Measurements from ENCODE around the gene OTUD5.
A peak's percentile ranks its signal among the peaks of the same experiment; 100 is the strongest.

The OTUD5 gene, protein sequence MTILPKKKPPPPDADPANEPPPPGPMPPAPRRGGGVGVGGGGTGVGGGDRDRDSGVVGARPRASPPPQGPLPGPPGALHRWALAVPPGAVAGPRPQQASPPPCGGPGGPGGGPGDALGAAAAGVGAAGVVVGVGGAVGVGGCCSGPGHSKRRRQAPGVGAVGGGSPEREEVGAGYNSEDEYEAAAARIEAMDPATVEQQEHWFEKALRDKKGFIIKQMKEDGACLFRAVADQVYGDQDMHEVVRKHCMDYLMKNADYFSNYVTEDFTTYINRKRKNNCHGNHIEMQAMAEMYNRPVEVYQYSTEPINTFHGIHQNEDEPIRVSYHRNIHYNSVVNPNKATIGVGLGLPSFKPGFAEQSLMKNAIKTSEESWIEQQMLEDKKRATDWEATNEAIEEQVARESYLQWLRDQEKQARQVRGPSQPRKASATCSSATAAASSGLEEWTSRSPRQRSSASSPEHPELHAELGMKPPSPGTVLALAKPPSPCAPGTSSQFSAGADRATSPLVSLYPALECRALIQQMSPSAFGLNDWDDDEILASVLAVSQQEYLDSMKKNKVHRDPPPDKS

DNA sequence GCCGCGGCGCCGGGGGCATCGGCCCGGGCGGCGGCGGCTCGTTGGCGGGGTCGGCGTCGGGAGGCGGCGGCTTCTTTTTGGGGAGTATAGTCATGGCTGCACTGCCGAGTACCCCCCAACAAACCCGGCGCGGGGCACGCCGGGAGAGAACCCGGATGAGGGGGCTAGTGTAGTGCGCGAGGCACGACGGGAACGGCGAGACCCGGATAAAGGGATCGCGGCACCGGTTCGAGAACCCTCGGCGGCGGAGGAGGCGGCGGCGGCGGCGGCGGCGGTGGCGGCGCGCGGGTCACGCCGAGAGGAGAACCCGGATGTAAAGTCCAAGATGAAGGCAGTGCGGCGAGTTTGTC lies at the start of gene OTUD5:
OTUD5 (minus strand) TSS at position 131 of the 350 bp plus-strand sequence; CDS start at position 94, 37 bp downstream.
- peaks cover 47% of the 10 kb centered on the region for H3K9me3 Mint-ChIP-seq
- TF ChIP-seq, protein P1, sequence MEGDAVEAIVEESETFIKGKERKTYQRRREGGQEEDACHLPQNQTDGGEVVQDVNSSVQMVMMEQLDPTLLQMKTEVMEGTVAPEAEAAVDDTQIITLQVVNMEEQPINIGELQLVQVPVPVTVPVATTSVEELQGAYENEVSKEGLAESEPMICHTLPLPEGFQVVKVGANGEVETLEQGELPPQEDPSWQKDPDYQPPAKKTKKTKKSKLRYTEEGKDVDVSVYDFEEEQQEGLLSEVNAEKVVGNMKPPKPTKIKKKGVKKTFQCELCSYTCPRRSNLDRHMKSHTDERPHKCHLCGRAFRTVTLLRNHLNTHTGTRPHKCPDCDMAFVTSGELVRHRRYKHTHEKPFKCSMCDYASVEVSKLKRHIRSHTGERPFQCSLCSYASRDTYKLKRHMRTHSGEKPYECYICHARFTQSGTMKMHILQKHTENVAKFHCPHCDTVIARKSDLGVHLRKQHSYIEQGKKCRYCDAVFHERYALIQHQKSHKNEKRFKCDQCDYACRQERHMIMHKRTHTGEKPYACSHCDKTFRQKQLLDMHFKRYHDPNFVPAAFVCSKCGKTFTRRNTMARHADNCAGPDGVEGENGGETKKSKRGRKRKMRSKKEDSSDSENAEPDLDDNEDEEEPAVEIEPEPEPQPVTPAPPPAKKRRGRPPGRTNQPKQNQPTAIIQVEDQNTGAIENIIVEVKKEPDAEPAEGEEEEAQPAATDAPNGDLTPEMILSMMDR (IDR thresholded peaks at IDR 0.05): no peak
- peaks cover 56% of the 10 kb centered on the region for H3K4me1 Mint-ChIP-seq

DNA sequence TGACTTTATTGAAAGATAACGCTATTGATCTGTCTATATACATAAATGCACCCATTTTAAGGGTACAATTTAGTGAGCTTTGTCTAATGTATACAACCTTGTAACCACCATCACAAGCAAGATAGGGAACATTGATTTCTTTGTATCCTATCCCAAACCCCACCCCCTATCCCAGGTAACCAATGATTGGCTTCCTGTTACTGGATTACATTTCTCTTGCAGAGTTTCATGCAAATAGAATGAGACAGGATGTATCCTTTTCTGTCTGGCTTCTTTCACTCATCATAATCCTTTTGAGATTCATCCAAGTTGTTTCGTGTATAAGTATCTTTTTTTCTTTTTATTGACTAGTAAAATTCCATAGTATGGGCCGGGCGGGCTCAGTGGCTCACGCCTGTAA lies 46.3 kb upstream of the OTUD5 start:
- Mint-ChIP-seq H3K27ac (no peak overlapping the region), H3K4me3 (peak overlapping the region; percentile 42), H3K9me3 (peaks cover 37% of the 10 kb centered on the region), H3K4me1 (peaks cover 16% of the 10 kb centered on the region), H3K27me3 (ENCODE audit: low read depth, poor library complexity) (peaks cover 9% of the 10 kb centered on the region), H3K36me3 (ENCODE audit: low read depth) (peaks cover 22% of the 10 kb centered on the region)
- DNase-seq: no peak
- TF ChIP-seq, protein P1 (IDR thresholded peaks at IDR 0.05): no peak

More for the DNA sequence above, at the start of gene OTUD5:
- no peak for DNase-seq
- H3K4me3 Mint-ChIP-seq: peak within 1 kb of the TSS; percentile 100
- peak within 1 kb of the TSS; percentile 100 for H3K27ac Mint-ChIP-seq
- peaks cover 3% of the 10 kb centered on the region for H3K27me3 Mint-ChIP-seq (ENCODE audit: low read depth, poor library complexity)
- peaks cover 16% of the 10 kb centered on the region for H3K36me3 Mint-ChIP-seq (ENCODE audit: low read depth)

- H3K27ac Mint-ChIP-seq: peak within 1 kb of the TSS; percentile 100
- H3K4me1 Mint-ChIP-seq: peaks cover 19% of the 10 kb centered on the region
- H3K4me3 Mint-ChIP-seq: peak within 1 kb of the TSS; percentile 100
- H3K9me3 Mint-ChIP-seq: peaks cover 49% of the 10 kb centered on the region
- DNase-seq: peak; percentile 75
- TF ChIP-seq, protein P1 (IDR thresholded peaks at IDR 0.05): no peak
- peaks cover 6% of the 10 kb centered on the region for H3K27me3 Mint-ChIP-seq (ENCODE audit: low read depth, poor library complexity)
- peaks cover 35% of the 10 kb centered on the region for H3K36me3 Mint-ChIP-seq (ENCODE audit: low read depth)
Observed at GRCh38 chrX:49002091-49002935, 44.9 kb upstream of the OTUD5 start, which contains the start of gene GRIPAP1. GRIPAP1 (minus strand) TSS chrX:49002264; CDS start chrX:49002229, 35 bp downstream.

DNA sequence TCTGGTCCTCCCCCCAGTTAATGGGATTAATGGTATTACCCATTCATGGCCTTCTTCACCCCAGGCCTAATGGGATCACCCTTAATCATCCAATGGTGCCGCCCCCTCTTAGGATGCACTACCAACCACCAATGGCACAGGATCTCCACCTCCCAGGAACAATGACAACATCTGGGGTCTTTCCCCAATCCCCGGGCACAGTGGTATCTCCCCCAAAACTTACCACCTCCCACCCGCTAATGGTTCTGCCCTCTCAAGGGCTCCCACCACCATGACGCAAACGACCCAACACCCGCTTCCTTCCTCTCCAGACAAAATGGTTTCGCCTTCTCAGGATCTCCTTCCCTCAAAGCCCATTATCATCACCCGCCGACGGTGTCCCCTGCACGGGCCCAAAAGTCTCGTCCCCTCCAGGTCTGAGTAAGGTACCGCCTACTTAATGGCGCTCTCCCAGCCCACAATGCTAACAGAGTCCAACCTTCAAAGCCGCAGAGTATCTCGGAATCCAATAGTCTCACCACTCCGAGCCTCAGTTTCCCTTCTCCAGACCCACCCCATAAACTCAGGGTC lies 44.2 kb upstream of the OTUD5 start:
- H3K36me3 Mint-ChIP-seq (ENCODE audit: low read depth): peaks cover 43% of the 10 kb centered on the region
- H3K4me1 Mint-ChIP-seq: peaks cover 19% of the 10 kb centered on the region
- DNase-seq: peak; percentile 11
- TF ChIP-seq, protein P1 (IDR thresholded peaks at IDR 0.05): no peak
- H3K4me3 Mint-ChIP-seq: peak overlapping the region; percentile 100
- peak overlapping the region; percentile 100 for H3K27ac Mint-ChIP-seq
- peaks cover 50% of the 10 kb centered on the region for H3K9me3 Mint-ChIP-seq
- H3K27me3 Mint-ChIP-seq (ENCODE audit: low read depth, poor library complexity): peaks cover 6% of the 10 kb centered on the region

- Mint-ChIP-seq H3K27me3 (ENCODE audit: low read depth, poor library complexity) (peaks cover 3% of the 10 kb centered on the region), H3K9me3 (peaks cover 44% of the 10 kb centered on the region), H3K4me3 (peak overlapping the region; percentile 100), H3K27ac (no peak overlapping the region), H3K4me1 (peaks cover 19% of the 10 kb centered on the region), H3K36me3 (ENCODE audit: low read depth) (peaks cover 46% of the 10 kb centered on the region)
- no peak for DNase-seq
- TF ChIP-seq, protein P1 (IDR thresholded peaks at IDR 0.05): no peak
Observed at GRCh38 chrX:49000636-49001035, 43.2 kb upstream of the OTUD5 start.
